Activated CD4-positive, alpha-beta T cell treated with anti-CD3 and anti-CD28 coated beads, Interleukin-2, amount 10 ng/mL, durations not matched to agents 7 days and 5 days (primary cell): Measurements from ENCODE around the gene COPS3. TPM values are rescaled to one million over a fixed set of nuclear protein-coding genes. Genes with fewer than 3 reads are reported as not detected.

ENCODE experiments used
- CTCF ChIA-PET: fragments of 350-600 bp; sonication (Branson Sonifier 250); formaldehyde crosslinking; loops from one replicate; lab custom pipeline; 2021; ENCODE audit warnings: antibody characterized with exemption; lab: Charles Lee
- POLR2A ChIA-PET: fragments of 350-600 bp; sonication (Branson Sonifier 250); formaldehyde crosslinking; loops from one replicate; lab custom pipeline; 2021; ENCODE audit warnings: antibody characterized with exemption; lab: Charles Lee
- DNase-seq: peaks from one replicate; pipeline ENCODE4 v3.0.0-alpha.2; 2020
- H3K27ac Mint-ChIP-seq: one replicate; pipeline ENCODE4 v1.8.0; 2021; ENCODE audit warnings: mild to moderate bottlenecking, moderate library complexity, mixed read lengths
- H3K27me3 Mint-ChIP-seq: one replicate; pipeline ENCODE4 v1.8.0; 2021; ENCODE audit warnings: mixed read lengths
- H3K36me3 Mint-ChIP-seq: one replicate; pipeline ENCODE4 v1.8.0; 2021; ENCODE audit warnings: low read depth, mixed read lengths
- H3K4me1 Mint-ChIP-seq: one replicate; pipeline ENCODE4 v1.8.0; 2021; ENCODE audit warnings: mixed read lengths
- H3K4me3 Mint-ChIP-seq: one replicate; pipeline ENCODE4 v1.8.0; 2021; ENCODE audit warnings: mild to moderate bottlenecking, moderate library complexity, mixed read lengths
- H3K9me3 Mint-ChIP-seq: one replicate; pipeline ENCODE4 v1.8.0; 2021; ENCODE audit warnings: mixed read lengths
- total RNA-seq, 2 experiments: library from RNA; stranded (reverse); gene quantifications; one replicate each; pipeline ENCODE4 v1.2.3, GENCODE V29; 2021

Gene COPS3
- total RNA-seq, 2 experiments from 2014 or later: 100 TPM

DNA sequence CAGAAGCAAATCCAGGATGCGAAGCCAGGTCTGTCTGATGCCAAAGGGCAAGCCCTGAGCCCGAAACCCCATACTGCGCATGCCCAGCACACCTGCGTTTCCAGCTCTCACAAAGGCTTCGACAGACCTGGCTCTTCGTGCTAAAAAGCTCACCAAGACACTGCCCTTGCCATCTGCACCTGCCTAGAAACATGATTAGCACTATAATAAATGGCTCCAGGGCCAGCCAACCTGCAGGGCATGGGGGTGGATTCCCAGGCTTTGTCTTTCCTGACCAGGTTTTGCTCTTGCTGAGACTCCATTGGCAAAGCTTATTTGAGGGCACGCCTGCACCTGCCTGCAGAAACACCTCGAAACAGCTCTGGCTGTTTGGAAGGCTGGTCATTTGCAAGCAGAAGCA, 60.5 kb downstream of the COPS3 start:
- Mint-ChIP-seq H3K4me3 (no peak overlapping the region), H3K27ac (no peak overlapping the region), H3K36me3 (peaks cover 62% of the 10 kb centered on the region), H3K27me3 (no peaks in the 10 kb centered on the region), H3K9me3 (no peaks in the 10 kb centered on the region), H3K4me1 (no peaks in the 10 kb centered on the region)
- ChIA-PET POLR2A (interaction anchor here (0.6 kb wide), 1 partner anchor 16 kb away, joined by 3 read pairs; the partner anchor contains the start of gene FLCN), CTCF (interaction anchor here (0.6 to 1.1 kb wide), 3 partner anchors 8 to 32 kb away, joined by 3 to 5 read pairs (median 3); no protein-coding TSS in a partner anchor)
- no peak for DNase-seq

DNA sequence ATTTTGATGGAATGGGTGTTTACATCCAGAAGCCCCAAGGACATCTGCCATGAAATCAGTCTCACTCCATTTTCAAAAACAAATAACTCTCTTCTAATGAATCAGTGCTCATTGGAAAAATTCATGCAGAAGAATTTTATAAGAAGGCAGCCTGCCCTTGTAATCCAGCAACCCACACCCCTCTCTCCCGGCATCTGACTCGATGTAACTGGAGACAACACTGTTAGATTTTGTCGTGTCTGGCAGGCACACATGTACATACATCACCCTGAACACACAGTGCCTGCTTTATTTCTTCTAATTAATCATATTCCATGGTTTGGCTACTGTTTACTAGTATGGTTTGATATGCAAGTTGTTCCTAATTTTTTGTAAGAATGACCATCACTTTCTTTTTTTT, 63.1 kb downstream of the COPS3 start:
- Mint-ChIP-seq H3K4me1 (no peaks in the 10 kb centered on the region), H3K27me3 (no peaks in the 10 kb centered on the region), H3K9me3 (no peaks in the 10 kb centered on the region), H3K4me3 (no peak overlapping the region), H3K36me3 (peaks cover 52% of the 10 kb centered on the region), H3K27ac (peak overlapping the region; percentile 50)
- ChIA-PET CTCF (no interaction called here), POLR2A (no interaction called here)
- DNase-seq: no peak

DNA sequence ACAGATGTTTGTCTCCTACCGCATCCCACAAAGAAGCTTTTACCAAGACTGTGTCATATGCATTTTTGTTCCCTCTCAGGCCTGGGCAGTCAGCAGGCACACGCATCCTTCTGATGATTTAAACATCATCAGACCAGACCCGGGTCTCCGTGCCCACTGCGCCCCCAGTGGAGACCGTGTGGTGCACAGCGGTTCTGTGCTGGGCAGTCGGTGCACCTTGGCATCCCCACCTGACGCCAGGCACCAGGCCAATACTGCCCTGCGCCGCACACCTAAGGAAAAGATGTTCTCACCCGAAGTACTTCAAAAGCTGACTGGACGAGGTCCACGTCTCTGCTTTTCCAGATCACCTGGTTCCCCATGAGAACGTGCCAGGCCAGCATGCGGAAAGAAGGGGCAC, 64.3 kb downstream of the COPS3 start:
- ChIA-PET POLR2A (no interaction called here), CTCF (interaction anchor here (0.9 kb wide), 1 partner anchor 11 kb away, joined by 3 read pairs; the partner anchor contains the start of gene PLD6)
- Mint-ChIP-seq H3K4me3 (no peak overlapping the region), H3K27me3 (no peaks in the 10 kb centered on the region), H3K36me3 (peaks cover 52% of the 10 kb centered on the region), H3K9me3 (no peaks in the 10 kb centered on the region), H3K27ac (no peak overlapping the region), H3K4me1 (no peaks in the 10 kb centered on the region)
- no peak for DNase-seq

DNA sequence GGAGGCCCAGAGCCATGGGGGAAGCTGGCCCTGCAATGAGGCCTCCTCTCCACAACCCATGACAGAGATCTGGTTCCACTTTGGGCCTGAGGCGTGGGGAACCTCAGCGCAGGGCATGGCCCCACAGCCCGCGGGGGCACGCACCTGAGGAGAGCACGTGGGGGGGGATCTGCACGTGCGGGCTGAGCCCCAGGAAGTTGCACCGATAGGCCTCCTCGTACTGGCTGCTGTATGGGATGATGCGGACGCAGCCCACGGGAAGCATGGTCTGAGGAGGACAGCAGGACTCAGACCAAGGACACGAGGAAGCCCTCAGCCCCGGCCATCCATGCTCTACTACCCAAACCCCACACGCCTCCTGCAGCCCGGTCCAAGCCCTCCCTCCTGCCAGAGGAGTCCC, 64.8 kb downstream of the COPS3 start:
- H3K4me1 Mint-ChIP-seq: no peaks in the 10 kb centered on the region
- H3K4me3 Mint-ChIP-seq: no peak overlapping the region
- no peak overlapping the region for H3K27ac Mint-ChIP-seq
- DNase-seq: no peak
- H3K27me3 Mint-ChIP-seq: no peaks in the 10 kb centered on the region
- H3K36me3 Mint-ChIP-seq: peaks cover 49% of the 10 kb centered on the region
- POLR2A ChIA-PET: no interaction called here
- H3K9me3 Mint-ChIP-seq: no peaks in the 10 kb centered on the region
- CTCF ChIA-PET: no interaction called here

DNA sequence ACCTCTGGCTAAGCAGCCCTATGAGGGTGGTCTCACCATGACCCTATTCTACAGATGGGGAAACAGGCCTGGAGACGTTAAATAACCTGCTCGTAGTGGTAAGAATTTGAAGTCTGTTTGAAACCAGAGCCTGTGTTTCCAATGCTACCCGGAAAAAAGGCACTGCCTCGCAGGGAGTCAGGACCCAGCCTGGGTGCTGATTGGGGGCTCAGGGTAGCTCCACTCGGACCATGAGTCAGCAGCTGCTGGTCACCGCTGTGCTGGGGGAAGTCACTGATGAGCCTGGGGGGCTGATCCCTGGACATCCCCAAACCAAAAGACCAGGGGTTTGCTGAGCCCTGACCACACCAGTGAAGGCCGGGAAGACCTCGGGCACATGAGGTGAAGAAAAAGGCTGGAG, 65.5 kb downstream of the COPS3 start:
- Mint-ChIP-seq H3K27ac (no peak overlapping the region), H3K27me3 (no peaks in the 10 kb centered on the region), H3K9me3 (no peaks in the 10 kb centered on the region), H3K4me3 (no peak overlapping the region), H3K4me1 (no peaks in the 10 kb centered on the region), H3K36me3 (peaks cover 47% of the 10 kb centered on the region)
- no peak for DNase-seq
- CTCF ChIA-PET: no interaction called here
- POLR2A ChIA-PET: no interaction called here

DNA sequence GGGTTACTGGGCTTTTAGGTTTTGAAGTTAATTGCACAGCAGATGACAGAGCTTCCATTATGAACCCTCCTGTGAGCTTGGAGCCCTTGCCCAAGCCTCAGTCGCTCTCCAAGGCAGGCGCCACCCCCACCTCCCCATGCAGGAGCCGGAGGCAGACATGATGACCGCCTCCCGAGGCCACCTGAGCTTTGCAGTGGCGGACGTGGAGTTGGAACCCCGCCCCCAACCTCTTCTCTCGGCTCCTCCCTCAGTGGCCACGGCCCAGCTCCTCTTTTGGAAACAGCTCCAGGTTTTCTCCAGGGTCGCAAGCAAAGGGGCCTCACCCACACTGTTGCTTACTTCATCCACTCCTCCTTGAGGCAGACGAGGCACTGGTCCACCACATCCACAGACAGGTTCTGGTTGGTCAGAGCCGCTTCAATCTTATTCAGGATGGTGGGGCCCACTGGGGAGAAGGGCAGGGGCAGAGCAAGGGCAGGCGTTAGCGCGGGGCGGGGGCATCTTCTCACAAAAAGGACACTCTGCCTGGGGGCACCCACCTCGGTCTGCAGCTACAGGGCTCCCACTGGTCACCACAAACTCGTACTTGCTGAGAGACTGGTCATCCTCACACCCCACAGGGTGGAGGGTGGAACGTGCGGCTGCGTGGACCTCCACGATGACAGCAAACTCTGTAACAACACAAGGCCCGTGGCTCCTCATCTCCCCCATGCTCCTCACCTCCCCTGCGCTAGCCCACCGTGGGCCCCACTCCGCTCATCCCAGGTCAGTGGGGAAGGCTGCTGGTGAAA, 66.2 kb downstream of the COPS3 start:
- Mint-ChIP-seq H3K27me3 (no peaks in the 10 kb centered on the region), H3K9me3 (no peaks in the 10 kb centered on the region), H3K36me3 (peaks cover 41% of the 10 kb centered on the region), H3K27ac (no peak overlapping the region), H3K4me1 (no peaks in the 10 kb centered on the region), H3K4me3 (no peak overlapping the region)
- CTCF ChIA-PET: no interaction called here
- DNase-seq: no peak
- POLR2A ChIA-PET: no interaction called here

DNA sequence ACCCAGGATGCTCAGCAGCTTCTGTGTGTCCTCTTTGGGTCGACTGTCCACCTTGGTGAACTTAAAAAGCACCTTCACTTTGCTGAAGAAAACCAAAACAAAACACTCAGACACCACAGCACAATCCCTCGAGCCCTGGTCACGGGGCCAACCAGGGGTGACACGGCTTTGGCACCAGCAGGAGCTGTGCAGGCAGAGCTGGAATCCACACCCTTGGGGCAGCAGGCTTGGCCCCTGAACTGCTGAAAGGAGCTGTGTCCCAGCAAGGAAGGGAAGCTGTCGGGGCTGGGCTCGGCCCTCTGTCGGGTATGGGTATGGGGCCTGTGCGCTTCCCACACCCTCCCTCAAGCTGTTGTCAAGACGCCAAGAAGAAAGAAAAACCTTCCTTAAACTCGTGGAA, 67.3 kb downstream of the COPS3 start:
- H3K4me3 Mint-ChIP-seq: no peak overlapping the region
- no peak for DNase-seq
- POLR2A ChIA-PET: no interaction called here
- H3K4me1 Mint-ChIP-seq: no peaks in the 10 kb centered on the region
- H3K9me3 Mint-ChIP-seq: no peaks in the 10 kb centered on the region
- no peaks in the 10 kb centered on the region for H3K27me3 Mint-ChIP-seq
- no peak overlapping the region for H3K27ac Mint-ChIP-seq
- CTCF ChIA-PET: interaction anchor here (1.4 kb wide), 1 partner anchor 9 kb away, joined by 4 read pairs; no protein-coding TSS in a partner anchor
- H3K36me3 Mint-ChIP-seq: peaks cover 36% of the 10 kb centered on the region

DNA sequence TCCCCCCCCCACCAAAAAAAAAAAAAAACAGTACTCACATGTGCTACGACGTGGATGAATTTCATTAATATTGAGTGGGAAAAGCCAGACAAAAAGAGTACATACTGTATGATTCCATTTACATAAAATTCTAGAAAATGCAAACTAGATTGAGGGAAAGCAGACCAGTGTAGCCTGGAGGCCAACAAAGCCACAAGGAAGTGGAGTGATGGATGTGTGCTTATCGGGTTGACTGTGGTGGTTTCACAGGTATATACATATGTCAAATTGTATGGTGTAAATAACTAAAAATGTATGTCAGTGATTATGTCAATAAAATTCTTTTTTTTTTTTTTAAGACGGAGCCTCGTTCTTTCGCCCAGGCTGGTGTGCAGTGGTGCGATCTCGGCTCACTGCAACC, 73.0 kb downstream of the COPS3 start:
- Mint-ChIP-seq H3K27me3 (no peaks in the 10 kb centered on the region), H3K36me3 (peaks cover 22% of the 10 kb centered on the region), H3K4me1 (peaks cover 30% of the 10 kb centered on the region), H3K9me3 (peaks cover 2% of the 10 kb centered on the region), H3K27ac (no peak overlapping the region), H3K4me3 (no peak overlapping the region)
- no peak for DNase-seq
- CTCF ChIA-PET: interaction anchor here (1.2 to 2.0 kb wide), 3 partner anchors 16 to 21 kb away, joined by 5 to 6 read pairs (median 5); no protein-coding TSS in a partner anchor
- POLR2A ChIA-PET: no interaction called here

DNA sequence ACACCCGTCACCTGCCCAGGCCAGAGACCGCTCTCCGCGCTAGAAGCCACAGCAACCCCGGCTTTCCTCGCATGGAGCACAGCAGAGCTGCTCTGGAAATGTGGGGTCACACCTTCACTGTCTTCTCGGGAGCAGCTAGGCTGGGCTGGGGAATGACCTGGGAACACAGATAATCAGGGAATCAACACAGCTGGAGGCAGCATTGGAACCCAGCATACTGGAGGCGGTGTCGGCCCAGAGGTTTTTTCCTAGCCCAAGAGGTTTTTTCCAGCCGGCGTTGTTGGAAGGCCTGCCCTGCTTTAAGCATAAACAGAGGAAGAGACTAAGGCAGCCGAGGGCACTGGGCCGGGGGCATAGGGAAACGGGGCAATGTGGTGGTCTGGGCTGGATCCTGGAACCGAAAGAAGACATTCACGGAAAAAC, 74.1 kb downstream of the COPS3 start:
- Mint-ChIP-seq H3K27me3 (no peaks in the 10 kb centered on the region), H3K4me3 (peak overlapping the region; percentile 55), H3K9me3 (peaks cover 2% of the 10 kb centered on the region), H3K36me3 (peaks cover 28% of the 10 kb centered on the region), H3K27ac (peak overlapping the region; percentile 57), H3K4me1 (peaks cover 30% of the 10 kb centered on the region)
- no peak for DNase-seq
- CTCF ChIA-PET: interaction anchor here (1.2 to 2.0 kb wide), 5 partner anchors 11 to 22 kb away, joined by 4 to 6 read pairs (median 5); no protein-coding TSS in a partner anchor
- POLR2A ChIA-PET: no interaction called here

DNA sequence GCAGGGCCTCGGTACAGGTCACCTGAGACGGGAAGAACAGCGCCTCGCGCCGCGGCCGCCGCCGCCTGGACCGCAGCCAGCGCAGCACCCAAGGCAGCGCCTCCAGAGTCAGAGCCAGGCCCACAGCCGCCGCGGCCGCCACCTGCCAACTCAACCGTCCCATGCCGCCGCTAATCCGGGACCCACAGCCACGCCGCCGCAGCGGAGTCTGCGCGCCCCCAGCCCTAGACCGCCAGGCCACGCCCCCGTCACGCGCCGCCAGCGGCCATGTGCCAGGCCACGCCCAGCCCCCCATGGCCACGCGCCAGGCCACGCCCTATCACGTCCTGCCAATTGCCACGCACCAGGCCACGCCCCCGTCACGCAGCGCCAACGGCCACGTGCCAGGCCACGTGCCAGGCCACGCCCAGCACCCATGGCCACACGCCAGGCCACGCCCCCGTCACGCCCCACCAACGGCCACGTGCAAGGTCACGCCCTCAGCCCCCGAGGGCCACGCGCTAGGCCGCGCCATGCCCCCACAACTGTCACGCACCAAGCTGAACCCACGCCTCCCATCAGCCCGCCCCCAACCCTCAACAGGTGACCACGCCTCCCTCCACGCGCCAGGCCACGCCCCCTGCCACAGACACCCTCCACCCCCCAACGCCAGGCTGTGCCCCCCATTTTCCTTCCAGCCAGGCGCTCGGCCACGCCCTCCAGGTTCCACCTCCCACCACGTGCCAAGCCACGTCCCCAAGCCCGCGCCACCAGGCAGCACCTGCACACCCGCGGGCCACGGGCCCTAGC, 74.7 kb downstream of the COPS3 start, which contains the start of gene PLD6:
Gene PLD6, minus strand, starts transcription at position 210 of the 789 bp plus-strand sequence. Its CDS starts 47 bp downstream, at position 163.
- ChIA-PET POLR2A (no interaction called here), CTCF (interaction anchor here (0.8 to 2.0 kb wide), 7 partner anchors 10 to 23 kb away, joined by 3 to 6 read pairs (median 4); no protein-coding TSS in a partner anchor)
- peaks cover 2% of the 10 kb centered on the region for H3K9me3 Mint-ChIP-seq
- no peaks in the 10 kb centered on the region for H3K27me3 Mint-ChIP-seq
- H3K27ac Mint-ChIP-seq: peak within 1 kb of the TSS; percentile 97
- peaks cover 31% of the 10 kb centered on the region for H3K36me3 Mint-ChIP-seq
- DNase-seq: peak; percentile 93
- peaks cover 30% of the 10 kb centered on the region for H3K4me1 Mint-ChIP-seq
- H3K4me3 Mint-ChIP-seq: peak within 1 kb of the TSS; percentile 91

DNA sequence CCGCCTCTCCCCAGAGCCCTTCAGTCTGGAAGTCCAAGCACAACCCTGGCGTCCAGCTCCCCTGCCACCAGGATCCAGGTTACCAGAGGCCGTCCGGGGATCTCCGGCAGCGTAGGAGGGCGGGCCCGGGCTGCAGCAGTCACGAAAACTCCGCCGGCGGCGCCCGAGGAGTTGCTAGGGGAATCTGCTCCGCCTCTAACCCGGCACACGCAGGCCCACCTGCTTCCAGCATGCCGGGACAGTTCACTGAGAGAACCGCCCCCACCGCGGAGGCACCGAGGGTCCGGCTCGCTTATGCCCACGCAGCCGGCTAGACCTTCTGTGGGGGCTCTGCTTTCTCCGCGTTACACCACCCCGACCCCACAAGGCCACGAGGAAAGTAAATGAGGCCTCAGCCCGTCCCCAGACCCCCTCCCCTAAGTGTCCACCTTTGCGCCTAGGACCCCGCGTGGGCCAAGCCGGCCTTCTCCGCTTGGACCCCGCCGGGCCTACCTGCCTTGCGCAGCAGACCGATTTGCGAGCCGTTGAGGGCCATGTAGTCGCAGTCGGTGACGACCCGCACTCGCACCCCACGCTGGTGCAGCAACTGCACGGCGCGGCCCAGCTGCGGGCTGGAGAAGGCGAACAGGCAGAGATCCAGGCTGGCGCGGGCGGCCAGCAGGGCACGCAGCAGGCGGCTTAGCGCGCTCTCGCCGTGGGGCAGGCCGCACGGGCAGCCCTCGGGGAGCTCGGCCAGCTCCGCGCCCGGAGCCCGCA, 75.5 kb downstream of the COPS3 start:
- ChIA-PET CTCF (interaction anchor here (0.8 to 1.8 kb wide), 5 partner anchors 9 to 18 kb away, joined by 3 to 4 read pairs (median 4); no protein-coding TSS in a partner anchor), POLR2A (no interaction called here)
- Mint-ChIP-seq H3K4me1 (peaks cover 30% of the 10 kb centered on the region), H3K27me3 (no peaks in the 10 kb centered on the region), H3K36me3 (peaks cover 29% of the 10 kb centered on the region), H3K27ac (peak overlapping the region; percentile 97), H3K4me3 (peak overlapping the region; percentile 91), H3K9me3 (peaks cover 2% of the 10 kb centered on the region)
- peak; percentile 65 for DNase-seq

DNA sequence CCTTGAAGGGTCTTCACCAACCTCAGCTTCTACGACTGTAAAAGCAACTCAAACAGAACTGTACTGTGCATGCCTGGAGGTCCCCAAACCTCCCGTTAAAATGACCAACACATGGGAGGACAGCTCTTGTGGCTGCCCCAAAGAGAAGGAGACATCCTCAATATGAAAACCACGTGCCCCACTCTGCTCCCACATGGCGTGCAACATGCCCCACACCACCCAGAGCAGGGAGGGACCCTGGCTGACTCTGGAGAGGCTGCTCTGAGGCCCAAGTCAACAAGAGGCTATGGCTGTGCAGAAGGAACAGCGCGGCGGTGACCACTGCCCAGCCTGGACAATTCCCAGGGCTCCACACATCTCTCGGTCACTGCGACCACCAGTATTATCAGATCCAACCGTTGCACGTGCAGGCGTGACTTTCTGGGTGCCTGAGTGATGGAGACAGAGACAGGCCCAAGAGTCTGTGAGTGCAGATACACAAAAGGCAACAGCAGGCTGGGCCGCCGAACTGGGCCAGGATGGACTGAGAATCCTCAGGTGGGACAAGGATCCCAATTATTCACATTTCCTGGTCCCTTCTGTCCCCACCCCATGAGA, 76.3 kb downstream of the COPS3 start:
- peaks cover 30% of the 10 kb centered on the region for H3K4me1 Mint-ChIP-seq
- H3K9me3 Mint-ChIP-seq: peaks cover 2% of the 10 kb centered on the region
- peaks cover 35% of the 10 kb centered on the region for H3K36me3 Mint-ChIP-seq
- peak overlapping the region; percentile 91 for H3K4me3 Mint-ChIP-seq
- ChIA-PET POLR2A (interaction anchor here (0.7 kb wide), 1 partner anchor 22 kb away, joined by 3 read pairs; no protein-coding TSS in a partner anchor), CTCF (interaction anchor here (1.8 kb wide), 1 partner anchor 12 kb away, joined by 4 read pairs; no protein-coding TSS in a partner anchor)
- no peak for DNase-seq
- peak overlapping the region; percentile 97 for H3K27ac Mint-ChIP-seq
- no peaks in the 10 kb centered on the region for H3K27me3 Mint-ChIP-seq
